SK-N-SH treated with all-trans-retinoic acid at 6 μM for 48 hours (cell line): Measurements from ENCODE around the gene ZNF682.

Experiments used
- ATAC-seq: fragments of 200-7000 bp; cut with Tn5 transposase; 3 replicates; pipeline ENCODE4 v1.9.1; 2020; ENCODE audit warnings: mild to moderate bottlenecking, moderate library complexity
- BACH2 ChIP-seq: fragments of 250-450 bp; sonication (Bioruptor Pico); IDR thresholded peaks from 2 replicates; pipeline ENCODE4 v1.9.0; 2021; ENCODE audit warnings: mild to moderate bottlenecking, borderline replicate concordance
- ESRRG ChIP-seq: fragments of 250-450 bp; sonication (Bioruptor Pico); IDR thresholded peaks from 2 replicates; pipeline ENCODE4 v1.6.1; 2021; ENCODE audit warnings: mild to moderate bottlenecking
- GLIS3 ChIP-seq: fragments of 250-450 bp; sonication (Bioruptor Pico); IDR thresholded peaks from 2 replicates; pipeline ENCODE4 v1.5.0; 2020; ENCODE audit warnings: mild to moderate bottlenecking, moderate library complexity
- ISL1 ChIP-seq: fragments of 250-450 bp; sonication (Bioruptor Pico); IDR thresholded peaks from 2 replicates; pipeline ENCODE4 v2.1.2; 2022; ENCODE audit warnings: mild to moderate bottlenecking, moderate library complexity
- OSR1 ChIP-seq: fragments of 250-450 bp; sonication (Bioruptor Pico); IDR thresholded peaks from 2 replicates; pipeline ENCODE4 v1.8.0; 2022; ENCODE audit warnings: moderate library complexity, mild to moderate bottlenecking, inconsistent platforms
- PPARA ChIP-seq: fragments of 250-450 bp; sonication (Bioruptor Pico); IDR thresholded peaks from 2 replicates; pipeline ENCODE4 v1.5.0; 2020; ENCODE audit warnings: mild to moderate bottlenecking, borderline replicate concordance
- RARB ChIP-seq: fragments of 250-450 bp; sonication (Bioruptor Pico); IDR thresholded peaks from 2 replicates; pipeline ENCODE4 v1.8.0; 2021; ENCODE audit warnings: mild to moderate bottlenecking, moderate library complexity
- TOX ChIP-seq: fragments of 250-450 bp; sonication (Bioruptor Pico); IDR thresholded peaks from 2 replicates; pipeline ENCODE4 v1.8.0; 2021; ENCODE audit warnings: mild to moderate bottlenecking, moderate library complexity, borderline replicate concordance
- ZFP3 ChIP-seq: fragments of 250-450 bp; sonication (Bioruptor Pico); IDR thresholded peaks from 2 replicates; pipeline ENCODE4 v1.5.0; 2020; ENCODE audit warnings: mild to moderate bottlenecking, moderate library complexity
- ZFP30 ChIP-seq: fragments of 450-650 bp; formaldehyde crosslinking; IDR thresholded peaks from 2 replicates; pipeline ENCODE4 v1.5.0; 2022; ENCODE audit warnings: mild to moderate bottlenecking, moderate library complexity
- ZNF565 ChIP-seq: fragments of 450-650 bp; formaldehyde crosslinking; conservative IDR thresholded peaks from 2 replicates; pipeline ENCODE4 v1.5.0; 2020; ENCODE audit warnings: low read depth, mild to moderate bottlenecking, moderate library complexity
- ZNF70 ChIP-seq: fragments of 450-650 bp; formaldehyde crosslinking; IDR thresholded peaks from 2 replicates; pipeline ENCODE4 v1.5.0; 2020; ENCODE audit warnings: mild to moderate bottlenecking, moderate library complexity
- TF ChIP-seq, protein P1 (sequence below): fragments of 250-450 bp; sonication (Bioruptor Pico); IDR thresholded peaks from 2 replicates; pipeline ENCODE4 v1.8.0; 2020; ENCODE audit warnings: mild to moderate bottlenecking, moderate library complexity, borderline replicate concordance
- TF ChIP-seq, protein P2 (sequence below): fragments of 250-450 bp; sonication (Bioruptor Pico); IDR thresholded peaks from 2 replicates; pipeline ENCODE4 v1.8.0; 2021; ENCODE audit warnings: low read depth, mild to moderate bottlenecking, moderate library complexity, borderline replicate concordance
- TF ChIP-seq, protein P3 (sequence below): fragments of 250-450 bp; sonication (Bioruptor Pico); IDR thresholded peaks from 2 replicates; pipeline ENCODE4 v1.5.1; 2020; ENCODE audit warnings: low read depth, mild to moderate bottlenecking, moderate library complexity
- TF ChIP-seq, protein P4 (sequence below): fragments of 250-450 bp; sonication (Bioruptor Pico); IDR thresholded peaks from 2 replicates; pipeline ENCODE4 v1.5.1; 2021; ENCODE audit warnings: mild to moderate bottlenecking, moderate library complexity
- TF ChIP-seq, protein P5 (sequence below): fragments of 250-450 bp; sonication (Bioruptor Pico); IDR thresholded peaks from 2 replicates; pipeline ENCODE4 v1.5.0; 2020; ENCODE audit warnings: mild to moderate bottlenecking, moderate library complexity

The ZNF682 gene

DNA sequence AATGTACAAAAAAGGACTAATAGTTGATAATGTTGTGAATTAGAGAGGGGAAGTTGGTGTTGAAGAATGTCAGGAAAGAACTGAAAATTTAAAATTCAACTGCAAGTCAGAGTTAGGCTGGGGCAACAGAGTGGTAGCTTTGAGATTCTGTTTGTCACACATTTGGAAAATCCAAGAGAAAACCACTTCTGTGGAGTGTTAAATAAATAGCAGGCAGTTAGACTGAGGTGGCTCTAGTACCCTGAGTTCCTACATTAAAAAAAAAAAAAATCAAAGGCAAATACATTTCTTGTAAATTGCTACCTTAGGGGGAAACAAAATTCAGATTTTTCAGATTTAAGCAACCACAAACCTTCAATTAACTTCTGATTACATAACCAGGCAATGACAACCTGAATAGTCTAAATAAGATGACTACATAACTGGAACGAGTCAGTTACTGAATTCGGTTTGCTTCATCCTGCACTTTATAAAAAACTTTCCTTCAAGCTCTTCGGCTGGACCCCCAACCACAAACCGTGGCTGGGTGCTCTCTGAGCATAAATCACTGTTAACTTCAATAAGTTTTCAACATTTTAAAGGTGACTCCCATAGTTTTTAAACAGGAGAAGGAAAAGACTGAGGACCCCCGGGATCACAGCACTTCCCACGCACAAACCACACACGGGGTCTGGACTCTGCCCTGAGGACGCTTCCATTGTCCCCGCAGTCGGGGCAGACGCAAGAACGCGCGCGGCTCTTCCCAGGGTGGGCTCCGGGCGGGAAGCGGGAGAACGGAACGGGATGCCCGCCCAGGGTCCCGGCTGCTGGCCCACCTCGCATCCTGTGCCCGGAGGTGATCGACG lies 725 bp downstream of the ZNF682 start:
- ATAC-seq: peak; percentile 66
- no peak for TF ChIP-seq ISL1
- no peak for TF ChIP-seq ZFP30
- TF ChIP-seq BACH2 (CRISPR knock-in tag): no peak
- no peak for TF ChIP-seq TOX (CRISPR knock-in tag)
- TF ChIP-seq, all 23 proteins: peak for 0

DNA sequence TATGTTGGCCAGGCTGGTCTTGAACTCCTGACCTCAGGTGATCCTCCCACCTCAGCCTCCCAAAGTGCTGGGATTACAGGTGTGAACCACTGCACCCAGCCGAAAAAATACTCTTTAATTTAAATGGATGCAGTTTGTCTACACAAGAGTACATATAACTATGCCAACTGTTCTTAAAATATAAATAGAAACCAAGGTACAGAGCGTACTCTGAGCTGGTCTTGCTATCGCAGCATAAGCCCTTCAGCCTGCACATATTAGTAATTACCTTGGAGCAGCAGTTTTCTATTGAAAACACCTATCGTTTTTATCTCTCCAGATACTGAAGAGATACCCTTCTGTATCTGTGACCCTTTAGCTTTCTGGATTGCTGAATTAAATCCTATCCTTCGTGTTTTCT lies 3.4 kb downstream of the ZNF682 start:
- TF ChIP-seq TOX (CRISPR knock-in tag) (no peak), ZFP3 (CRISPR knock-in tag) (no peak), ZNF70 (CRISPR knock-in tag) (no peak), ESRRG (CRISPR knock-in tag) (no peak), RARB (CRISPR knock-in tag) (no peak), OSR1 (CRISPR knock-in tag) (no peak), GLIS3 (CRISPR knock-in tag) (no peak), ISL1 (no peak), BACH2 (CRISPR knock-in tag) (no peak), PPARA (CRISPR knock-in tag) (no peak), ZNF565 (CRISPR knock-in tag) (no peak)
- TF ChIP-seq, protein P1, sequence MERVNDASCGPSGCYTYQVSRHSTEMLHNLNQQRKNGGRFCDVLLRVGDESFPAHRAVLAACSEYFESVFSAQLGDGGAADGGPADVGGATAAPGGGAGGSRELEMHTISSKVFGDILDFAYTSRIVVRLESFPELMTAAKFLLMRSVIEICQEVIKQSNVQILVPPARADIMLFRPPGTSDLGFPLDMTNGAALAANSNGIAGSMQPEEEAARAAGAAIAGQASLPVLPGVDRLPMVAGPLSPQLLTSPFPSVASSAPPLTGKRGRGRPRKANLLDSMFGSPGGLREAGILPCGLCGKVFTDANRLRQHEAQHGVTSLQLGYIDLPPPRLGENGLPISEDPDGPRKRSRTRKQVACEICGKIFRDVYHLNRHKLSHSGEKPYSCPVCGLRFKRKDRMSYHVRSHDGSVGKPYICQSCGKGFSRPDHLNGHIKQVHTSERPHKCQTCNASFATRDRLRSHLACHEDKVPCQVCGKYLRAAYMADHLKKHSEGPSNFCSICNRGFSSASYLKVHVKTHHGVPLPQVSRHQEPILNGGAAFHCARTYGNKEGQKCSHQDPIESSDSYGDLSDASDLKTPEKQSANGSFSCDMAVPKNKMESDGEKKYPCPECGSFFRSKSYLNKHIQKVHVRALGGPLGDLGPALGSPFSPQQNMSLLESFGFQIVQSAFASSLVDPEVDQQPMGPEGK (CRISPR knock-in tag): no peak
- TF ChIP-seq, protein P2, sequence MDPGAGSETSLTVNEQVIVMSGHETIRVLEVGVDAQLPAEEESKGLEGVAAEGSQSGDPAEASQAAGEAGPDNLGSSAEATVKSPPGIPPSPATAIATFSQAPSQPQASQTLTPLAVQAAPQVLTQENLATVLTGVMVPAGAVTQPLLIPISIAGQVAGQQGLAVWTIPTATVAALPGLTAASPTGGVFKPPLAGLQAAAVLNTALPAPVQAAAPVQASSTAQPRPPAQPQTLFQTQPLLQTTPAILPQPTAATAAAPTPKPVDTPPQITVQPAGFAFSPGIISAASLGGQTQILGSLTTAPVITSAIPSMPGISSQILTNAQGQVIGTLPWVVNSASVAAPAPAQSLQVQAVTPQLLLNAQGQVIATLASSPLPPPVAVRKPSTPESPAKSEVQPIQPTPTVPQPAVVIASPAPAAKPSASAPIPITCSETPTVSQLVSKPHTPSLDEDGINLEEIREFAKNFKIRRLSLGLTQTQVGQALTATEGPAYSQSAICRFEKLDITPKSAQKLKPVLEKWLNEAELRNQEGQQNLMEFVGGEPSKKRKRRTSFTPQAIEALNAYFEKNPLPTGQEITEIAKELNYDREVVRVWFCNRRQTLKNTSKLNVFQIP (CRISPR knock-in tag): no peak
- TF ChIP-seq, protein P3, sequence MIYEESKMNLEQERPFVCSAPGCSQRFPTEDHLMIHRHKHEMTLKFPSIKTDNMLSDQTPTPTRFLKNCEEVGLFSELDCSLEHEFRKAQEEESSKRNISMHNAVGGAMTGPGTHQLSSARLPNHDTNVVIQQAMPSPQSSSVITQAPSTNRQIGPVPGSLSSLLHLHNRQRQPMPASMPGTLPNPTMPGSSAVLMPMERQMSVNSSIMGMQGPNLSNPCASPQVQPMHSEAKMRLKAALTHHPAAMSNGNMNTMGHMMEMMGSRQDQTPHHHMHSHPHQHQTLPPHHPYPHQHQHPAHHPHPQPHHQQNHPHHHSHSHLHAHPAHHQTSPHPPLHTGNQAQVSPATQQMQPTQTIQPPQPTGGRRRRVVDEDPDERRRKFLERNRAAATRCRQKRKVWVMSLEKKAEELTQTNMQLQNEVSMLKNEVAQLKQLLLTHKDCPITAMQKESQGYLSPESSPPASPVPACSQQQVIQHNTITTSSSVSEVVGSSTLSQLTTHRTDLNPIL (CRISPR knock-in tag): no peak
- ATAC-seq: no peak

DNA sequence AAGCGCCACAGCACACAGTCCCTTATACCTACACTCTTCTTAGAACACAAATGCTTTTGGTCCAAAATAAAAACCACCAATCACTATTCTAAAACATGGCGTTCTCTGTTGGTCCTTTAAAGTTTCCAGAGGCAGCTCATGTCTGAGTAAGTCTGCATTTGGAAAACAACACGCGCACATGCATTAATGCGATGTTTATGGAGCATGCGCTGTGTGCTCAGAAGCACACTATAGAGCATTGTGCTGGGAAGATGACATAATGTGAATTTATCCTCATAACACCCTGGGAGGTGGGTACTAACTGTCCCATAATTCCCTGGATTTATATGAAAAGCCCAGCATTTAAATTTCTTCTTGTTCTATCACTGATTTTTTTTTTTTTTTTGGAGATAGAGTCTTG lies 10.7 kb downstream of the ZNF682 start:
- TF ChIP-seq RARB (CRISPR knock-in tag) (no peak), BACH2 (CRISPR knock-in tag) (no peak), ESRRG (CRISPR knock-in tag) (no peak), GLIS3 (CRISPR knock-in tag) (no peak)
- TF ChIP-seq, protein P4, sequence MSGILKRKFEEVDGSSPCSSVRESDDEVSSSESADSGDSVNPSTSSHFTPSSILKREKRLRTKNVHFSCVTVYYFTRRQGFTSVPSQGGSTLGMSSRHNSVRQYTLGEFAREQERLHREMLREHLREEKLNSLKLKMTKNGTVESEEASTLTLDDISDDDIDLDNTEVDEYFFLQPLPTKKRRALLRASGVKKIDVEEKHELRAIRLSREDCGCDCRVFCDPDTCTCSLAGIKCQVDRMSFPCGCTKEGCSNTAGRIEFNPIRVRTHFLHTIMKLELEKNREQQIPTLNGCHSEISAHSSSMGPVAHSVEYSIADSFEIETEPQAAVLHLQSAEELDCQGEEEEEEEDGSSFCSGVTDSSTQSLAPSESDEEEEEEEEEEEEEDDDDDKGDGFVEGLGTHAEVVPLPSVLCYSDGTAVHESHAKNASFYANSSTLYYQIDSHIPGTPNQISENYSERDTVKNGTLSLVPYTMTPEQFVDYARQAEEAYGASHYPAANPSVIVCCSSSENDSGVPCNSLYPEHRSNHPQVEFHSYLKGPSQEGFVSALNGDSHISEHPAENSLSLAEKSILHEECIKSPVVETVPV: no peak
- TF ChIP-seq, protein P5, sequence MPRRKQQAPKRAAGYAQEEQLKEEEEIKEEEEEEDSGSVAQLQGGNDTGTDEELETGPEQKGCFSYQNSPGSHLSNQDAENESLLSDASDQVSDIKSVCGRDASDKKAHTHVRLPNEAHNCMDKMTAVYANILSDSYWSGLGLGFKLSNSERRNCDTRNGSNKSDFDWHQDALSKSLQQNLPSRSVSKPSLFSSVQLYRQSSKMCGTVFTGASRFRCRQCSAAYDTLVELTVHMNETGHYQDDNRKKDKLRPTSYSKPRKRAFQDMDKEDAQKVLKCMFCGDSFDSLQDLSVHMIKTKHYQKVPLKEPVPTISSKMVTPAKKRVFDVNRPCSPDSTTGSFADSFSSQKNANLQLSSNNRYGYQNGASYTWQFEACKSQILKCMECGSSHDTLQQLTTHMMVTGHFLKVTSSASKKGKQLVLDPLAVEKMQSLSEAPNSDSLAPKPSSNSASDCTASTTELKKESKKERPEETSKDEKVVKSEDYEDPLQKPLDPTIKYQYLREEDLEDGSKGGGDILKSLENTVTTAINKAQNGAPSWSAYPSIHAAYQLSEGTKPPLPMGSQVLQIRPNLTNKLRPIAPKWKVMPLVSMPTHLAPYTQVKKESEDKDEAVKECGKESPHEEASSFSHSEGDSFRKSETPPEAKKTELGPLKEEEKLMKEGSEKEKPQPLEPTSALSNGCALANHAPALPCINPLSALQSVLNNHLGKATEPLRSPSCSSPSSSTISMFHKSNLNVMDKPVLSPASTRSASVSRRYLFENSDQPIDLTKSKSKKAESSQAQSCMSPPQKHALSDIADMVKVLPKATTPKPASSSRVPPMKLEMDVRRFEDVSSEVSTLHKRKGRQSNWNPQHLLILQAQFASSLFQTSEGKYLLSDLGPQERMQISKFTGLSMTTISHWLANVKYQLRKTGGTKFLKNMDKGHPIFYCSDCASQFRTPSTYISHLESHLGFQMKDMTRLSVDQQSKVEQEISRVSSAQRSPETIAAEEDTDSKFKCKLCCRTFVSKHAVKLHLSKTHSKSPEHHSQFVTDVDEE: no peak
- TF ChIP-seq, protein P2 (CRISPR knock-in tag): no peak
- ATAC-seq: no peak
